Fibroblast of lung (primary cell): ENCODE results near the gene AAR2.

Experiments
- EZH2 ChIP-seq: IDR thresholded peaks from 2 replicates; pipeline ENCODE4 v1.5.1; 2012; ENCODE audit warnings: low read length, control low read depth, mild to moderate bottlenecking; ENCODE audit errors: missing control alignments
- TF ChIP-seq, protein P1 (sequence below), 2 donors: IDR thresholded peaks in 1 of 2; conservative IDR thresholded peaks in 1 of 2; 1 replicate in 1 of 2; 2 replicates in 1 of 2; pipeline ENCODE4 v1.5.1; 2011 to 2012; ENCODE audit warnings: low read length in 2 of 2, control low read depth in 1 of 2, inconsistent platforms in 1 of 2, low read depth in 1 of 2, mild to moderate bottlenecking in 1 of 2

DNA sequence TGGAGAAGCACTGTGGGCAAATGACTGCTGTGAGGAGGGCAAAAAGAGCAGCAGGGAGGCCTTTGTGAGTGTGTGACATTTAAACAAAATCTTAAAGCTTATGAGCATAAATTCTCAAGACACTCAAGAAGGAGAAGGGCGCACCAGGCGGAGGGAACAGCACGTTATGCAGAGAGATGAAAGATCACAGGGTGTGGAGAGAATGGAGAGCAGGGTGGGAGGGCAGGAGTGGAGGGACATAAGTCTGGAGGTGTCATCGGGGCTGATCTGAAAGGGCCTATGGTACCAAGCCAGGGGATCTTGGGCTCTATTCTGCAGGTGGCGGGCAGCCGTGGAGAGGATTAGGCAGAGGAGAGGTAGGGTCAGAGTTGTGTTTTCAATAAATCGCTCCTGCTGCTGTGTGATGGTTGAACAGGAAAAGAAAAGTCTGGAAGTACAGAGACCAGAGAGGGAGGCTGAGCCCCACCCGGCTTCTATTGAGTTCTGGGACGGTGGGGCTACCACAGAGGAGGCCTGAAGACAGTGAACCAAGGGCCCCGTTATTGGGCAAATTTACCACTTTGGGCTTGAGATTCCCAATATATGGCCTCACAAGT is 45.6 kb downstream of the AAR2 start:
- TF ChIP-seq EZH2: no peak
- TF ChIP-seq, protein P1, sequence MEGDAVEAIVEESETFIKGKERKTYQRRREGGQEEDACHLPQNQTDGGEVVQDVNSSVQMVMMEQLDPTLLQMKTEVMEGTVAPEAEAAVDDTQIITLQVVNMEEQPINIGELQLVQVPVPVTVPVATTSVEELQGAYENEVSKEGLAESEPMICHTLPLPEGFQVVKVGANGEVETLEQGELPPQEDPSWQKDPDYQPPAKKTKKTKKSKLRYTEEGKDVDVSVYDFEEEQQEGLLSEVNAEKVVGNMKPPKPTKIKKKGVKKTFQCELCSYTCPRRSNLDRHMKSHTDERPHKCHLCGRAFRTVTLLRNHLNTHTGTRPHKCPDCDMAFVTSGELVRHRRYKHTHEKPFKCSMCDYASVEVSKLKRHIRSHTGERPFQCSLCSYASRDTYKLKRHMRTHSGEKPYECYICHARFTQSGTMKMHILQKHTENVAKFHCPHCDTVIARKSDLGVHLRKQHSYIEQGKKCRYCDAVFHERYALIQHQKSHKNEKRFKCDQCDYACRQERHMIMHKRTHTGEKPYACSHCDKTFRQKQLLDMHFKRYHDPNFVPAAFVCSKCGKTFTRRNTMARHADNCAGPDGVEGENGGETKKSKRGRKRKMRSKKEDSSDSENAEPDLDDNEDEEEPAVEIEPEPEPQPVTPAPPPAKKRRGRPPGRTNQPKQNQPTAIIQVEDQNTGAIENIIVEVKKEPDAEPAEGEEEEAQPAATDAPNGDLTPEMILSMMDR (conservative IDR thresholded peaks at IDR 0.05 in 1 of 2, IDR thresholded peaks at IDR 0.05 in 1 of 2; ENCODE audit: low read depth in 1 of 2, low read length in 2 of 2): no peak
